HCT116 (cell line): ENCODE data around the gene TCP10L.

Experiments
- CEBPB ChIP-seq: IDR thresholded peaks from 2 replicates; pipeline ENCODE4 v1.6.1; 2012; ENCODE audit warnings: low read depth
- CTCF ChIP-seq, 3 experiments: fragments of 200-600 bp in 1 of 3; sonication (generic) in 1 of 3; IDR thresholded peaks in 2 of 3; conservative IDR thresholded peaks in 1 of 3; 2 replicates each; pipeline ENCODE4 v1.5.1; 2012 to 2017; ENCODE audit warnings: low read depth in 2 of 3, low read length in 2 of 3, antibody characterized with exemption in 1 of 3, borderline replicate concordance in 1 of 3, control low read depth in 1 of 3, mild to moderate bottlenecking in 1 of 3, mixed read lengths in 1 of 3, mixed run types in 1 of 3, moderate library complexity in 1 of 3; ENCODE audit not compliant: insufficient read depth in 1 of 3
- EZH2 ChIP-seq: fragments of 200-600 bp; sonication (generic); IDR thresholded peaks from 2 replicates; pipeline ENCODE4 v1.6.1; 2017; ENCODE audit warnings: antibody characterized with exemption, mixed run types
- EZH2phosphoT487 ChIP-seq: fragments of 200-600 bp; IDR thresholded peaks from 2 replicates; pipeline ENCODE4 v1.6.1; 2018; ENCODE audit warnings: antibody characterized with exemption, borderline replicate concordance
- MAX ChIP-seq: IDR thresholded peaks from 2 replicates; pipeline ENCODE4 v1.6.1; 2012
- POLR2A ChIP-seq: IDR thresholded peaks from 2 replicates; pipeline ENCODE4 v1.7.0; 2011; ENCODE audit warnings: borderline replicate concordance; ENCODE audit not compliant: insufficient read depth, insufficient read length; ENCODE audit errors: extremely low read depth
- POLR2AphosphoS5 ChIP-seq: IDR thresholded peaks from 2 replicates; pipeline ENCODE4 v1.6.1; 2011; ENCODE audit warnings: mild to moderate bottlenecking, low read depth, low read length, moderate library complexity
- SIN3A ChIP-seq: IDR thresholded peaks from 2 replicates; pipeline ENCODE4 v1.6.1; 2012; ENCODE audit warnings: low read depth
- SRF ChIP-seq: IDR thresholded peaks from 2 replicates; pipeline ENCODE4 v1.6.1; 2012; ENCODE audit warnings: low read depth
- TCF7L2 ChIP-seq: IDR thresholded peaks from 2 replicates; pipeline ENCODE4 v1.7.0; 2011; ENCODE audit warnings: borderline replicate concordance, inconsistent platforms; ENCODE audit not compliant: insufficient read depth, insufficient read length; ENCODE audit errors: extremely low read depth
- YY1 ChIP-seq: IDR thresholded peaks from 2 replicates; pipeline ENCODE4 v1.6.1; 2011; ENCODE audit warnings: low read length, low read depth, moderate library complexity, mild to moderate bottlenecking; ENCODE audit not compliant: insufficient replicate concordance; ENCODE audit errors: extremely low read depth
- ZFX ChIP-seq: fragments of 450-650 bp; IDR thresholded peaks from 2 replicates; pipeline ENCODE4 v1.6.1; 2017
- ZNF274 ChIP-seq: fragments of 200-500 bp; sonication (Bioruptor generic); IDR thresholded peaks from 2 replicates; pipeline ENCODE4 v1.6.1; 2014; ENCODE audit warnings: mild to moderate bottlenecking, low read depth, low read length, inconsistent platforms

- no peak for TF ChIP-seq YY1
- TF ChIP-seq CTCF (IDR thresholded peaks at IDR 0.05 in 2 of 3, conservative IDR thresholded peaks at IDR 0.05 in 1 of 3; ENCODE audit: borderline replicate concordance in 1 of 3, insufficient read depth in 1 of 3, low read depth in 2 of 3, low read length in 2 of 3), result no peak
- TF ChIP-seq ZFX, result no peak
- TF ChIP-seq ZNF274, result no peak
- TF ChIP-seq CEBPB, result no peak
- TF ChIP-seq EZH2, result no peak
- no peak for TF ChIP-seq POLR2AphosphoS5
- TF ChIP-seq EZH2phosphoT487, result no peak
- no peak for TF ChIP-seq TCF7L2
- TF ChIP-seq POLR2A, result no peak
- TF ChIP-seq SIN3A, result no peak
- TF ChIP-seq MAX, result no peak
- TF ChIP-seq SRF, result no peak
Observed at GRCh38 chr21:32608851-32609250, 23.5 kb upstream of the TCP10L start.
